OCI-LY1 (cell line): Measurements from ENCODE around the gene RNGTT.

Experiments
- H2AFZ ChIP-seq: fragments of 200-600 bp; sonication (generic), shearing (Covaris generic); 2 replicates; pipeline ENCODE4 v1.6.0; 2014; ENCODE audit warnings: antibody characterized with exemption, mild to moderate bottlenecking, low read length
- H3F3A ChIP-seq: fragments of 200-600 bp; sonication (generic), shearing (Covaris generic); 2 replicates; pipeline ENCODE4 v1.6.0; 2014; ENCODE audit warnings: mild to moderate bottlenecking, antibody characterized with exemption, low read length, moderate library complexity; ENCODE audit not compliant: insufficient read depth
- H3K27ac ChIP-seq: fragments of 200-600 bp; sonication (generic); 2 replicates; pipeline ENCODE4 v1.5.1; 2014; ENCODE audit warnings: low read length, mixed run types, mild to moderate bottlenecking, low read depth; ENCODE audit not compliant: poor library complexity, severe bottlenecking
- H3K27me3 ChIP-seq: fragments of 200-600 bp; sonication (generic); 2 replicates; pipeline ENCODE4 v1.6.0; 2014; ENCODE audit warnings: antibody characterized with exemption, mild to moderate bottlenecking, low read length, moderate library complexity; ENCODE audit not compliant: insufficient read depth
- H3K36me3 ChIP-seq: fragments of 200-600 bp; sonication (generic); 2 replicates; pipeline ENCODE4 v1.6.1; 2014; ENCODE audit warnings: mild to moderate bottlenecking, antibody characterized with exemption, low read length, moderate library complexity, mixed read lengths; ENCODE audit not compliant: insufficient read depth
- H3K4me1 ChIP-seq: fragments of 200-600 bp; sonication (generic); 2 replicates; pipeline ENCODE4 v1.5.1; 2014; ENCODE audit warnings: mild to moderate bottlenecking, low read length, moderate library complexity; ENCODE audit not compliant: insufficient read depth, severe bottlenecking
- H3K4me2 ChIP-seq: fragments of 200-600 bp; sonication (generic), shearing (Covaris generic); 2 replicates; pipeline ENCODE4 v1.6.1; 2014; ENCODE audit warnings: low read length
- H3K4me3 ChIP-seq: fragments of 200-600 bp; sonication (generic); 2 replicates; pipeline ENCODE4 v1.5.1; 2014; ENCODE audit warnings: low read length, low read depth, mild to moderate bottlenecking, mixed read lengths; ENCODE audit not compliant: poor library complexity, severe bottlenecking
- H3K79me2 ChIP-seq: fragments of 200-600 bp; shearing (Covaris generic); 2 replicates; pipeline ENCODE4 v1.6.1; 2016; ENCODE audit warnings: mixed run types, low read length, mixed read lengths; ENCODE audit not compliant: insufficient read depth
- H3K9ac ChIP-seq: fragments of 200-600 bp; sonication (generic), shearing (Covaris generic); 2 replicates; pipeline ENCODE4 v1.6.1; 2014; ENCODE audit warnings: mild to moderate bottlenecking, low read length, mixed read lengths
- H3K9me2 ChIP-seq: fragments of 200-600 bp; sonication (generic), shearing (Covaris generic); 2 replicates; pipeline ENCODE4 v1.6.1; 2014; ENCODE audit warnings: low read depth, mild to moderate bottlenecking, low read length, mixed read lengths
- H3K9me3 ChIP-seq: fragments of 200-600 bp; shearing (Covaris generic); 2 replicates; pipeline ENCODE4 v1.6.1; 2014; ENCODE audit warnings: low read length, mixed read lengths
- H4K20me1 ChIP-seq: fragments of 200-600 bp; sonication (generic), shearing (Covaris generic); 2 replicates; pipeline ENCODE4 v1.6.0; 2016; ENCODE audit warnings: mild to moderate bottlenecking, low read length; ENCODE audit not compliant: insufficient read depth
- CTCF ChIP-seq: fragments of 200-600 bp; sonication (generic), shearing (Covaris generic); IDR thresholded peaks from 2 replicates; pipeline ENCODE4 v1.5.1; 2017; ENCODE audit warnings: mild to moderate bottlenecking, antibody characterized with exemption, low read length, moderate library complexity, mixed read lengths
- EZH2 ChIP-seq: fragments of 200-600 bp; sonication (generic), shearing (Covaris generic); IDR thresholded peaks from 2 replicates; pipeline ENCODE4 v1.8.0; 2017; ENCODE audit warnings: borderline replicate concordance, mixed run types, mild to moderate bottlenecking, antibody characterized with exemption, low read length, moderate library complexity, mixed read lengths

RNGTT gene

GRCh38 chr6:88631830-88632229 is 331.6 kb downstream of the RNGTT start:
- Histone ChIP-seq H2AFZ (no peak overlapping the region), H3K36me3 (no peaks in the 10 kb centered on the region), H3K27ac (peak overlapping the region; percentile 81)

GRCh38 chr6:88629838-88630494 is 333.5 kb downstream of the RNGTT start:
- Histone ChIP-seq H3K27ac (peak overlapping the region; percentile 81), H3K9ac (peak overlapping the region; percentile 51), H3K9me2 (no peaks in the 10 kb centered on the region), H3K36me3 (no peaks in the 10 kb centered on the region), H4K20me1 (no peaks in the 10 kb centered on the region), H3K4me3 (no peak overlapping the region), H3K79me2 (no peaks in the 10 kb centered on the region), H3K4me1 (peaks cover 64% of the 10 kb centered on the region), H3K27me3 (no peaks in the 10 kb centered on the region), H3K9me3 (no peaks in the 10 kb centered on the region), H2AFZ (no peak overlapping the region), H3F3A (no peaks in the 10 kb centered on the region), H3K4me2 (peak overlapping the region; percentile 18)
- TF ChIP-seq CTCF (peak; percentile 82), EZH2 (no peak)

More at GRCh38 chr6:88631830-88632229, 331.6 kb downstream of the RNGTT start:
- Histone ChIP-seq H3K27me3 (no peaks in the 10 kb centered on the region), H3K4me2 (no peak overlapping the region), H3K4me1 (peaks cover 58% of the 10 kb centered on the region), H3F3A (no peaks in the 10 kb centered on the region), H4K20me1 (no peaks in the 10 kb centered on the region), H3K4me3 (no peak overlapping the region), H3K79me2 (no peaks in the 10 kb centered on the region), H3K9me2 (no peaks in the 10 kb centered on the region), H3K9ac (no peak overlapping the region), H3K9me3 (no peaks in the 10 kb centered on the region)
- TF ChIP-seq EZH2 (no peak), CTCF (no peak)

GRCh38 chr6:88626460-88626859 is 337.0 kb downstream of the RNGTT start:
- H4K20me1 ChIP-seq = no peaks in the 10 kb centered on the region
- no peak overlapping the region for H2AFZ ChIP-seq
- H3K79me2 ChIP-seq = no peaks in the 10 kb centered on the region
- no peaks in the 10 kb centered on the region for H3K36me3 ChIP-seq
- H3K9ac ChIP-seq = no peak overlapping the region
- no peaks in the 10 kb centered on the region for H3K9me3 ChIP-seq
- H3K9me2 ChIP-seq = no peaks in the 10 kb centered on the region
- H3K4me2 ChIP-seq = no peak overlapping the region
- peaks cover 62% of the 10 kb centered on the region for H3K4me1 ChIP-seq
- H3K27ac ChIP-seq = no peak overlapping the region
- H3K27me3 ChIP-seq = no peaks in the 10 kb centered on the region
- TF ChIP-seq CTCF (no peak), EZH2 (no peak)
- H3K4me3 ChIP-seq = no peak overlapping the region
- no peaks in the 10 kb centered on the region for H3F3A ChIP-seq
